ENCODE measurements around the gene TMEM131.

DNA sequence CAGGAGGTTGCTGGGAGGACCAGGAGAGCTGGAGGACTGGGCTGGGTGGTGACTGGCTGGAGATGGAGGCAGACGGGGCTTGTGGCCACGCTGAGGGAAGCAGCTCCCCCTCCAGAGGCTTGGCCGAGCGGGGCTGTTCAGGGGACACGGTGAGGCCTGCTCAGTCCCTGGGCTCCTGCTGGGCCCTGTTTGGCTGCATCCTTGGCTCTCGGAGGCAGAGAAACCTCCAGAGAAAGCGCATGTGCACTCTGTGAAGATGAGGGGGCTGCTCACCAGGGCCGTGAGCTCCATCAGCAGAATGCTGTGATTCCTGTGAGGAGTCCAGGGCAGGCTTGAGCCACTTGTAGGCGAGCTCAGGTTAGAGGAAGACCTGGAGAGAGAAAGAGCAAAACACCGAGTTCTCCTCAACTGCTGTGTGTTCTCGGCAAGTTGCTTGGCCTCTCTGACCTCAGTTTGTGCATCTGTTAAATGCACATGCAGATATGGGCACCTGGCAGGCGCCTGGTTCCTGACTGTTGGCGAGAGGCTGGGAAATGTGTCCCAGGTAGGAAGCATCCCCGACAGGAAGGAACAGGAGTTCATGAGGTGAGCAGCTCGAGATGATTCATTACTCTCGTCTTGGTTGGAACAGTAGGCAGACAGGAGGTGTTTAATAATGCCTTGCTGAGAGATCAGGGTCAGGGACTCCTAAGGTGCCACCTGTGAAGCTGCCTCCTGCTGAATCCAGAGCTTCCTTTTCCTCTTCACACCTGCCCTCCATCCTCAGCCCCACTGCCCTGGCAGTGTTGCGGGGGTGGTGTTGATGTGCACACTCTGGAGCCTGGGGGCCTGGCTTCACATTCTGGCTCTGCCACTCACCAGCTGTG is 281.4 kb downstream of the TMEM131 start:
- TF ChIP-seq, protein P1, sequence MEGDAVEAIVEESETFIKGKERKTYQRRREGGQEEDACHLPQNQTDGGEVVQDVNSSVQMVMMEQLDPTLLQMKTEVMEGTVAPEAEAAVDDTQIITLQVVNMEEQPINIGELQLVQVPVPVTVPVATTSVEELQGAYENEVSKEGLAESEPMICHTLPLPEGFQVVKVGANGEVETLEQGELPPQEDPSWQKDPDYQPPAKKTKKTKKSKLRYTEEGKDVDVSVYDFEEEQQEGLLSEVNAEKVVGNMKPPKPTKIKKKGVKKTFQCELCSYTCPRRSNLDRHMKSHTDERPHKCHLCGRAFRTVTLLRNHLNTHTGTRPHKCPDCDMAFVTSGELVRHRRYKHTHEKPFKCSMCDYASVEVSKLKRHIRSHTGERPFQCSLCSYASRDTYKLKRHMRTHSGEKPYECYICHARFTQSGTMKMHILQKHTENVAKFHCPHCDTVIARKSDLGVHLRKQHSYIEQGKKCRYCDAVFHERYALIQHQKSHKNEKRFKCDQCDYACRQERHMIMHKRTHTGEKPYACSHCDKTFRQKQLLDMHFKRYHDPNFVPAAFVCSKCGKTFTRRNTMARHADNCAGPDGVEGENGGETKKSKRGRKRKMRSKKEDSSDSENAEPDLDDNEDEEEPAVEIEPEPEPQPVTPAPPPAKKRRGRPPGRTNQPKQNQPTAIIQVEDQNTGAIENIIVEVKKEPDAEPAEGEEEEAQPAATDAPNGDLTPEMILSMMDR (IDR thresholded peaks at IDR 0.05) = no peak
- TF ChIP-seq POLR2A (IDR thresholded peaks at IDR 0.05) = no peak

Measured in heart left ventricle (tissue), 13 donors.